CD1c-positive myeloid dendritic cell (primary cell): ENCODE data around the gene VAV2.
"Not testable (repeated sequence)": the region's sequence is repeated elsewhere in the genome, so short reads cannot be mapped to it uniquely, and the experiment has no call there.

Experiments used
- DNase-seq: peaks from one replicate; pipeline ENCODE4 v3.0.0-alpha.2; 2016; ENCODE audit errors: extremely low spot score

Gene VAV2

GRCh38 chr9:133935328-133936005 is 56.7 kb downstream of the VAV2 start:
- no peak for DNase-seq

GRCh38 chr9:133934482-133935232 is 57.5 kb downstream of the VAV2 start:
- no peak for DNase-seq

- DNase-seq = no peak
Observed at GRCh38 chr9:133933426-133934026, 58.6 kb downstream of the VAV2 start.

- no peak for DNase-seq
Observed at GRCh38 chr9:133932633-133933032, 59.5 kb downstream of the VAV2 start.

- DNase-seq = no peak
Observed at GRCh38 chr9:133932181-133932580, 59.9 kb downstream of the VAV2 start.

- no peak for DNase-seq
Observed at GRCh38 chr9:133930682-133931485, 61.2 kb downstream of the VAV2 start.

GRCh38 chr9:133930046-133930681 is 62.0 kb downstream of the VAV2 start:
- DNase-seq = no peak

GRCh38 chr9:133929599-133929998 is 62.5 kb downstream of the VAV2 start:
- DNase-seq = no peak

GRCh38 chr9:133928248-133928764 is 63.8 kb downstream of the VAV2 start:
- peak; percentile 35 for DNase-seq

GRCh38 chr9:133927041-133927440 is 65.1 kb downstream of the VAV2 start:
- no peak for DNase-seq

- DNase-seq = no peak
Observed at GRCh38 chr9:133926165-133926856, 65.8 kb downstream of the VAV2 start.

- DNase-seq = no peak
Observed at GRCh38 chr9:133924453-133924852, 67.7 kb downstream of the VAV2 start.

- not testable (repeated sequence) for DNase-seq
Observed at GRCh38 chr9:133923608-133924007, 68.5 kb downstream of the VAV2 start.

- DNase-seq = no peak
Observed at GRCh38 chr9:133921866-133922265, 70.3 kb downstream of the VAV2 start.

- DNase-seq = no peak
Observed at GRCh38 chr9:133920471-133920870, 71.7 kb downstream of the VAV2 start.

GRCh38 chr9:133919253-133920115 is 72.6 kb downstream of the VAV2 start:
- no peak for DNase-seq

- no peak for DNase-seq
Observed at GRCh38 chr9:133918111-133918813, 73.9 kb downstream of the VAV2 start.

- no peak for DNase-seq
Observed at GRCh38 chr9:133917375-133917774, 74.7 kb downstream of the VAV2 start.

- DNase-seq = no peak
Observed at GRCh38 chr9:133916159-133916541, 76.0 kb downstream of the VAV2 start.
